ENCODE results near the gene TIMELESS.
"Not testable (repeated sequence)": the region's sequence is repeated elsewhere in the genome, so short reads cannot be mapped to it uniquely, and the experiment has no call there.

TIMELESS gene

GRCh38 chr12:56401612-56402011 lies 47.6 kb downstream of the TIMELESS start:
- DNase-seq (ENCODE audit: low read depth): not testable (repeated sequence)

- DNase-seq (ENCODE audit: low read depth): not testable (repeated sequence)
Measured at GRCh38 chr12:56401125-56401524, 48.1 kb downstream of the TIMELESS start.

- DNase-seq (ENCODE audit: low read depth): not testable (repeated sequence)
Measured at GRCh38 chr12:56399466-56399865, 49.8 kb downstream of the TIMELESS start.

DNA sequence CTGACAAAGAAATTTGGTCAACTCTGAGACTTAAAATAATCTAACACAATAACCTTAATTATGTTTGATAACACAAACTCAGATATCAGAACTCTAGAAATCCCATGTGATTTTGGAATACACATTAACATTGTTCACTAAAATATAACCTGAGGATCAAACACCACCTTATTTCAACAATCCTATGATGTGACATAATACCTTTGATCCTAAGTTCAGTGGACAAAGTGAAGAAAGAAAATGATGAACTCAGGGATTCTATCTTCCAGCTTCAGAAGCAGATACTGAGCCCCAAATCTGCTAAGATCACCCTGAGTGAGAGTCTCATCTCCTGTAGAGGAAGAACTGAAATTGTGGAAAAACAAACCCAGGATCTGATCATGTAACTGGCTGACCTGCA lies 50.9 kb downstream of the TIMELESS start:
- no peak for DNase-seq (ENCODE audit: low read depth)

DNA sequence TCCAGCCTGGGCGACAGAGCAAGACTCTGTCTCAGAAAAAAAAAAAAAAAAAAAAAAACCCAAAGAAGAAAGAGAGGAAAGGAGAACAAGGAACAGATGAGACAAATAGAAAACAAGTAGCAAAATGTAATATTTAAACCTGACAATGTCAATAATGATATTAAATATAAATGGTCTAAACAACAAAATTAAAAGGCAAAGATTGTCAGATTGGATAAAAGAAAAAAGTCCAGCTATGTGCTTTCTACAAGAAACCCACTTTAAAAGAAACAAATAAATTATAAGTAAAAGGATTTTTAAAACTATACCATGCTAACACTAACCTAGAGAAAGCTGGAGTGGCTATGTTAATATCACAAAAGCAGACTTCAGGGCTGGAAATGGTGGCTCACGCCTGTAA lies 56.9 kb downstream of the TIMELESS start:
- DNase-seq (ENCODE audit: low read depth): no peak

DNA sequence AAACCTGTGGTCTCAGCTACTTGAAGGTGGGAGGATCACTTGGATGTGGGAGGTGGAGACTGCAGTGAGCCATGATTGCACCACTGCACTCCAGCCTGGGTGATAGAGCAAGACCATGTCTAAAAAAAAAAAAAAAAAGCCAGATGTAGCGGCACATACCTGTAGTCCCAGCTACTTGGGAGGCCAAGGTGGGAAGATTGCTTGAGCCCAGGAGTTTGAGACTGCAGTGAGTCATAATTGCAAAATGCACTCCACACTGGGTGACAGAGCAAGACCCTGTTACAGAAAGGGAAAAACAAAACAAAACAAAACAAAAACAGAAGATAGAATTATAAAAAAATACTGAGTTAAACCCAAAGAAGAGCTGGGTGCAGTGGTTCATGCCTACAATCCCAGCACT lies 57.5 kb downstream of the TIMELESS start:
- no peak for DNase-seq (ENCODE audit: low read depth)

DNA sequence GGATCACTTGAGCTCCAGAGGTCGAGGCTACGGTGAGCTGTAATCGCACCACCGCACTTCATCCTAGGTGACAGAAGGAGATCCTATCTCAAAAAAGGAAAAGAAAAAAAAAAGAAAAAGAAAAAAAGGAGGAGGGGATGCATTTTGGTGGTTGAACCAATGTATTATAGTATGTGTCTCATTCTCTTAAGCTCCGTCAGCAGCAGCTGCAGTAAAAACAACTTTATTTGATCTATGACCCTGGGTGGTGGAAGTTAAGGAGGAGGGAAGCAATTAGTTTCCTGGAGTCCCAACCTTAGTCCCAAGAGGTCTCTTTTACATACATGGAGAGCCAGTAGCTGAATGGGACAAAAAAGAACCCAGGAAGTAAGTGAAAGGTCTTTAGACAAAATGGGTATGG lies 59.8 kb downstream of the TIMELESS start:
- no peak for DNase-seq (ENCODE audit: low read depth)

- no peak for DNase-seq (ENCODE audit: low read depth)
Measured at GRCh38 chr12:56387152-56387736, 62.0 kb downstream of the TIMELESS start.

GRCh38 chr12:56385873-56386272 lies 63.4 kb downstream of the TIMELESS start:
- no peak for DNase-seq (ENCODE audit: low read depth)

GRCh38 chr12:56382611-56383010 lies 66.6 kb downstream of the TIMELESS start:
- DNase-seq (ENCODE audit: low read depth): no peak

DNA sequence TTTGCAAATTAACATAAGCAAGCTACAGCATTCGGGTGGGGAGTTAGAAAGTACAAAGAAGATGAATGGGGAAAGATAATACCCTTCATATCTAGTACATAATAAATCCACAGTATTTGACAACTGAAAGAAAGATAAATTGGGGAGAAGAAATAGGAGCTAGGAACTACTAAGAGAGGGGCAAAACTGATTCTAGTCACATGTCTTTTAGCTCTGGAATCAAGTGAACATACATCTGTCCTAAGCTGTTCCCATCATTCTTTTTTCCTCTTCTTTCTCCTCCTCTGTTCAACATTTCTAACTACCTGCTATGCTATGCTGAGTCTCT lies 71.3 kb downstream of the TIMELESS start:
- no peak for DNase-seq (ENCODE audit: low read depth)

DNA sequence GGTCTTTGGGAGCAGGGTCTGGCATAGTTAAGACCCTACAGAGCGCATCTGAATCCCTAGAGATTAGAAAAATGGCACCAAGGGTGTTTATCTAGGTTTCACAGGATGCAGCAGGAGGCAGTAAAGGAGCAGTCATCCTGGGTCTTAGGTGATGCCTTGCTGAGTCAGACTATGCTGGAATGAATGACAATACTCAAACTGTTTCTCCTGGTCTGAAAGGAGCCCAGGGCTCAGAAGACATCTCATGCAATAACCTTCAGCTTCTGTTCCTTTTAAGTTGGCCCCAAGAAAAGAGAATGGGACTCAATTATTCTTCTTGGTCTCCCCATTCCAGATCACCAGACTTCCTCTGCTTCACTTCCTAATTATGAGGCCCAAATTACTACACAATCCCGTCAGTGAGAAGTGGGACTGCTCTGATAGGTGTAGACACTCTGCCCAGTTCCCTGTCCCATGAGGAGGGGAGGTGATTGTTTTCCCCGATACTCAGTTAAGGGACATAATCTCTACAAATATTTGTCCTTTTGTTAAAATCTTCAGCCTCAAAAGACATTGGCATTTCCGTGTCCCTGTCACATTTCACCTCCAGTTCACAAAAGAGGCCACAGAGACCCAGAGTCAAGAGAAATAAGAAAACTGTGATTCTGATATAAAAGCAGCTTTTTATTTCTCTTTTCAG lies 71.8 kb downstream of the TIMELESS start:
- DNase-seq (ENCODE audit: low read depth): no peak

GRCh38 chr12:56375598-56376434 lies 73.4 kb downstream of the TIMELESS start:
- DNase-seq (ENCODE audit: low read depth): no peak

DNA sequence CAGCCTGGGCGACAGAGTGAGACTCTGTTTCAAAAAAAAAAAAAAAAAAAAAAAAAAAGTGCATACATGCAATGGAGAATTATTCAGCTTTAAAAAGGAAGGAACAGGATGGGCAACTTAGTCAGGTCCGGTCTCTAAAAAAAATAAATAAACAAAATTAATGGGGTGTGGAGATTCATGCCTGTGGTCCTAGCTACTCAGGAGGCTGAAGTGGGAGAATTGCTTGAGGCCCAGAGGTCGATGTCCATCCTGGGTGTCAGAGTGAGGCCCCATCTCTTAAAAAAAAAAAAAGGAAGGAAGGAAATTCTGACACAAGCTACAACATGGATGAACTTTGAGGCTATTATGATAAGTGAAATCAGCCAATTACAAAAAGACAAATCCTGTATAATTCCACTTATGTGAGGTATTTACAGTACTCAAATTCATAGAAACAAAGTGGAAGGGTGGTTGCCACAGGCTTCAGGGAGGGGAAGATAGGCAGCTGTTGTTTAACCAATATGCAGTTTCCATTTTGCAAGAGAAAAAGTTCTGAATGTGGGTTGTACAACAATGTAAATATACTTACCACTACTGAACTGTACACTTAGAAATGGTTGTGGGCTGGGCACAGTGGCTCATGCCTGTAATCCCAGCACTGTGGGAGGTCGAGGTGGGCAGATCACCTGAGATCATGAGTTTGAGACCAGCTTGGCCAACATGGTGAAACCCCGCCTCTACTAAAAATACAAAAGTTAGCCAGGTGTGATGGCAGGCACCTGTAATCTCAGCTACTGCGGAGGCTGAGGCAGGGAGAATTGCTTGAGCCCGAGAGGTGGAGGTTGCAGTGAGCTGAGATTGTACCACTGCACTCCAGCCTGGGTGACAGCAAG lies 74.3 kb downstream of the TIMELESS start:
- no peak for DNase-seq (ENCODE audit: low read depth)

DNA sequence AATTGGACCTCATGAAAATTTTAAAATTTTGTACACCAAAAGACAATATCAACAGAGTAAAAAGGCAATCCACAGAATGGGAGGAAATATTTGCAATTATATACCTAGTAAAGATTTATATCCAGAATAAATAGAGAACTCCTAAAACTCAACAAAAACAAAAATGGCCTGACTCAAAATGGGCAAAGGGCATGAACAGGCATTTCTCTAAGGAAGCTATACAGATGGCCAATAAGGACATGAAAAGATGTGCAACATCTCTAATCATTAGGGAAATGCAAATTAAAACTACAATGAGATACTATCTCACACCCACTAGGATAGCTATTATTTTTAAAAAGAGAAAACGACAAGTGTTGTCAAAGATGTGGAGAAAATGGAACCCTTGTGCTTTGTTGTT lies 75.7 kb downstream of the TIMELESS start:
- no peak for DNase-seq (ENCODE audit: low read depth)

- DNase-seq (ENCODE audit: low read depth): no peak
Measured at GRCh38 chr12:56366948-56367347, 82.3 kb downstream of the TIMELESS start.
